Measurements from ENCODE around the gene SDHAF3.
A peak's percentile ranks its signal among the peaks of the same experiment; 100 is the strongest.
"Not testable (repeated sequence)": the region's sequence is repeated elsewhere in the genome, so short reads cannot be mapped to it uniquely, and the experiment has no call there.

The SDHAF3 gene

GRCh38 chr7:97117372-97118188 is at the start of gene SDHAF3:
TSS of gene SDHAF3 (plus strand) at chr7:97117698. CDS start at chr7:97117724, 26 bp downstream.
- DNase-seq: peak; percentile 97

- not testable (repeated sequence) for DNase-seq
Measured at GRCh38 chr7:97072025-97072424, 45.5 kb upstream of the SDHAF3 start.

DNA sequence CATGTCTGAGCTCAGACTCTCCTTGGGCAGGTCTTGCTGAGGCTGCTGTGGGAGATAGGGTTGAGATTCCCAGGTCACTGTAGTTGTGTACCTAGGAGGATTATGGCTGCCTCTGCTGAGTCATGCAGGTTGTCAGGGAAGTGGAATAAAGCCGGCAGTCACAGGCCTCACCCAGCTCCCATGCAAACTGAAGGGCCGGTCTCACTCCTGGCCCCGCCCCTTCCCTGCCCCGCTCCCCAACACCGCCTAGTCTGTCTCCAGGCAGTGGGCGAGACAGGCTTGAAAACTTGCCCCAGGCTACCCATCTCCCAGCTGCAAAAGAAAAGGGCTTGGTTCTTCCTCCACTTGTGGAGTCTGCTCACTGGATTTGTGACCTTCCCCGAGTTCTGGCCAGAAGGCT is 41.6 kb upstream of the SDHAF3 start:
- no peak for DNase-seq

GRCh38 chr7:97078023-97078969 is 39.2 kb upstream of the SDHAF3 start:
- DNase-seq: no peak

DNA sequence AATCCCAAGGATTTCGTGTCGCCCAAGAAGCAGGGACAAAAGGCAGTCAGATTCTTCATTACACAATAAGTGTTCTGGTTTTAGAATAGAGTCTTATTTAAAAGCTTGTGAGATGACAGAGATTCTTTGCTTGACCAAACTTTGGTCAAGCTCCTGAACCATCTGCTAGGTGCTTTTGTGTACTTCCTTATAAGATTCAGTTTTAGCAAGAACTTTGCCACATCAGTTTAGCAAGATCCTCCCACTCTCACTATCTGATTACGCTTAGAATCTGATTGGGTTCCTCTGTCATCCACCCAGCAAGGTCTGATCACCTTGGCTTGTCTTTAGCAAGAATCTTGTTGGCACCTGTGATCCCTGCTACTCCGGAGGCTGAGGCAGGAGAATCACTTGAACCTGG is 38.2 kb upstream of the SDHAF3 start:
- DNase-seq: no peak

DNA sequence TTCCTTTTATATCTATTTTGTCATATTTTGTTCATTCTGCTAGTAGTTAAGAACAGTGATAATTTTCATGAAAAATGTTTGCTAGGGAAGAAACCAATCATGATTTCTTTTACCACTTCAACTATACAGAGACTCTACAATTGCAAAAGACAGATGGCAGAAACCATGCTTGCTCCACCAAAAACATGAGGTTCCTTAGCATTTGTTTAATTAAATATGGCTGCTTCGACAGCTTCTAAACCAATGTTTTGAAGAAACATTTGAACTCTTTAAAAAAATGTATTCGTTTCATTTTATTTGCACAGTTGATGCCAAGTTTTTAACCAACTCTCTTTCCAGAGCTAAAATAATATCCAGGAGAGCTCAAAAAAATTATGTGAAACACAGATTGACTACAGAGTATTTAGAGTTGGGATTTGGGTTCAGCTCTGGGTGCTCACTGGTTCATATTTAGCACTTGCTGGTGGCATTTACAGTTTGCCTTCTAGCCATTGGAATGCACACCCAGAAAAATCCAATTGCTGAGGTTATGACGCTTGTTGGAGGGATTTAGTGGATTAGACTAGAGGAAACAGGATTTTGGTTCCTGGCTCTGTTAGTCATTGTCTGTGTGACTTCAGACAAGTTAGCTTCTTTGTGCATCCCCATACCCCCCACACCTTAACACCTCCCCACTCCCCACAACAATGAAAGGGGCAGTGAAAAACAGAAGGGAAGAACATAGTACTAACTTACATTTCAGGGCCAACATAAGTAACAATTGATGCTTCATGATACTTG is 35.8 kb upstream of the SDHAF3 start:
- no peak for DNase-seq

DNA sequence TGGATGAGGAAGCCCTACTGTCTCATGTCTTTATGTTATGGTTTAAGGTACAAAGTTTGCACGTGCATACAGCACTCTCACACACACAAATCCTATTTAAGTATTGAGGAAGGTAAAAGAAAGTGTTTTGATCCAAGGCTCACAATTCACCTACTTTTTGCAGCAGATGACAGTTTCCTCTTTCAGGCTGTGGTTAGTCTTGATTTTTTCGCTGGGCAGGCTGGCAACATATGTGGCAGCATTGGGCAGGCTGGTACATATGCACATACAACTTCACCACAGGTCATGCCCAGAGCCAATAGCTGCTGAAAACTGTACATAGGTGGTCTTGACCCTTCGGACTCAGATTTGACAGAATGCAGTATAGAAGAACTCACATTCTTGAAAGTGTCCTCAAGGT is 29.1 kb upstream of the SDHAF3 start:
- no peak for DNase-seq

- no peak for DNase-seq
Measured at GRCh38 chr7:97089771-97090170, 27.7 kb upstream of the SDHAF3 start.

DNA sequence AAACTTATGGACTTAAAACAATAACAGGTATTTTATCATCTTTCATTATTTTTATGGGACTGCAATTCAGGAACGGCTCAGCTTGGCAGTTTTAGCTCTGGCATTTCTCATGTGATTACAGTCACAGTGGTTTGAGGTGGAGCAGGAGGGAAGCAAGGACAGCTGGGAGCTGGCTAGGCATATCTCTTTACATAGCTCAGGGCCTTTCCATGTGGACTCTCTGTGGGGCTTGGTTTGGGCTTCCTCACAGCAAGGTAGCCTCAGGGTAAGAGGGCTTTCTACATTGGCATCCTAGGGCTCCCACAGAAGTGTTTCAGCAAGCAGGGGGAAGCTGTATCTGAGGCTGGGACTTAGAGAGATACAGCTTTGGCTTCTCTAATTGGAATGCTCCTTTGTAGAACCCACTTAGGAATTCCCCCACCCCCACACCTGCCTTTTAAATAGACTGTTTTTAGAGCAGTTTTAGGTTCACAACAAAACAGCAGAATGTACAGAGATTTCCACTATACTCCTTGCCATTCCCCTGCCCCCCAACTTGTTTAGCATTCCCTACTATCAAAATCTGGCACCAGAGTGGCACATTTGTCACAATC is 26.6 kb upstream of the SDHAF3 start:
- DNase-seq: no peak

GRCh38 chr7:97094284-97094930 is 23.1 kb upstream of the SDHAF3 start:
- DNase-seq: no peak

GRCh38 chr7:97096037-97096436 is 21.5 kb upstream of the SDHAF3 start:
- DNase-seq: no peak

DNA sequence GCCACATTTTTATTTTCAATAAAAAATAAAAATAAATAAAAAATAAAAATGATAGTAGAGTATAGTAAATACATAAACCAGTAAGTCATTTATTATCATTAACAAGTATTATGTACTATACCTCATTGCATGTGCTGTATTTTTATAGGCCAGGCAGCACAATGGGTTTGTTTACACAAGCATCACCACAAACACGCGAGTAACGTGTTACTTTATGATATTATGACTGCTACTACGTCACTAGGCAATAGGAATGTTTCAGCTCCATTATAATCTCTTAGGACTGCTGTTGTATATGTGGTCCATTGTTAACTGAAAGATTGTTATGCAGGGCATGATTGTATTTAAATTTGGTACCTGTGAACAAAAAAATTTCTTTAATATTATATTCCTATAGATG is 20.8 kb upstream of the SDHAF3 start:
- DNase-seq: no peak

GRCh38 chr7:97104719-97105238 is 12.7 kb upstream of the SDHAF3 start:
- peak; percentile 51 for DNase-seq

- no peak for DNase-seq
Measured at GRCh38 chr7:97107192-97107800, 10.2 kb upstream of the SDHAF3 start.

- DNase-seq: no peak
Measured at GRCh38 chr7:97116308-97116707, 1.2 kb upstream of the SDHAF3 start.

- no peak for DNase-seq
Measured at GRCh38 chr7:97117035-97117371, 495 bp upstream of the SDHAF3 start.

DNA sequence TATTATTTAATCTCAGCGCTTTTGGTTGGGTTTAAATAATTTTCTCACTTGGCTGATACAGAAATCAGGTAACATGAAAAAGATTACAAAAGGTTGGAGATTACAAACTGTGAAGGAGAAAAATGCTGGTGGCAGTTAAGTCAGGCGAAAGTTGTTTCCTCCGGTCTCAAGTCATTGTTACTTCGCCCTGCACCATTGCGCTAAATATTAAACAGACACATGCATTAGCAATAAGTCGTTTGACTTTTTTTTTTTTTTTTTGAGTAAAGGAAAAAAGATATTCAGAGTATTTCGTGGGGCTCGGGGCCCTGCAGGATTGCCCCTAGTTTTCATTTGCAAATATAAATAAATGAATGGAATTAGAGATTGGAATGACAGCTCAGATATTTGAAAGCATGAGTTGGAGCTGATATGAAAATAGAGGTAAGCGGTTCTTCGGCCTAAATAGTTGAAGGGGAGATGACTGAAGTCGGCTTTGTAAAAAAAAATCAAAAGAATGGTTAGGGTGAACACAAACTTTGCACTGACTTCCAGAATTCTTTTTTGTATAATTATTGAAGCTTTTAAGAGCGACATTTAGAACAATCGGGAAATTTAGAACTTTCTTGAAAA is 914 bp downstream of the SDHAF3 start:
- no peak for DNase-seq

DNA sequence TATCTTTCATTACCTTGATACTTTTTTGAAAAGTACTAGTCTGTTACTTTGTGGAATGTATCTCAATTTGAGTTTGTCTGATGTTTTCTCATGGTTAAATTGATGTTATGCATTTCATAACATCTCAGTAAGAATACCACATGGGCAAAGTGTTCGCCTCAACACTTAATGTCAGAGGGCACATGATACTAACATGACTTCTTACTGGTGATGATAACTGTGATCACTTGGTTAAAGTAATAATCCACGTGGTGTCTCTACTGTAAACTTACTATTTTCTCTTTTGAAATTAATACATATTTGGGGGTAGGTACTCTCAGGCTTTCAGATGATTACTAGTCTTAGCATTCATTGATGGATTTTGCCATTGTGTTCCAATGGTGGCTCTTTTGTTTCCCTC is 2.2 kb downstream of the SDHAF3 start:
- DNase-seq: no peak

DNA sequence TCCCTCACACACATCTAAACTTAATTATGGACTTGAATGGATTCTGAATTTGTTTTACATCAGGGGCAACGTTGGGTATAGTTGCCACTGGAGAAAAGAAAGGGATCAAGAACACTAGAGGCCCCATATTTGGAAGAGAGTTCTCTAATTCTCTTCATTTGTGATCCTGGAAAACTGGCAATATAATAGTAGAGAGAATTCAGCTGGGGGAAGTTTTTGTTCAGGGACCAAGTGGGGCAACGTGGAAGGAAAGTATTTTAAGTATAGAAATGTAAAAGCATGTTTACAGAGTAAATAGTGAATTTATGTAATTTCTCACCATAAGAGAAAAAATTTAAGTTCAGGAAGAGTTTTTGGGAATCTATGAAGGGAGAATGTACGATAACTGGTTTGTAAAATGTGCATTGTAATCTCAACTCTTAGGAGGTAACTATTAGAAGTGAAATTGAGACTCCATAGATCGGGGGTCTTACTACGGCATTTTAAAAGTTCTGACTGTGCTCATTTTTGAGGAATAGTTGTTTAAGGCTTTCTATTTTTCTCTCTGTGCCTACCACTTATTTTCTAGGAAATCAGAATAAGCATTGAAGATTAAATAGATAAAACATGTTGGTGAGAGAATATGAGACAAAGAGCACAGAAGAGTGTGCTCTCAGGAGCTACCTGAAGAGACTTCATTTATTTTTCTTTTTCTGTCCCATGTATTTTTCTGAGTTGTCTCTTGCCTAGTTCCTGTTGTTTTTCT is 3.4 kb downstream of the SDHAF3 start:
- DNase-seq: no peak

- DNase-seq: not testable (repeated sequence)
Measured at GRCh38 chr7:97123115-97123514, 5.6 kb downstream of the SDHAF3 start.

Measured in NCI-H1694 treated with DMSO at 0.1 percent for 48 hours (cell line).